ENCODE measurements around the gene ACOXL. TPM values are rescaled to one million over a fixed set of nuclear protein-coding genes. Genes with fewer than 3 reads are reported as not detected.
A peak's percentile ranks its signal among the peaks of the same experiment; 100 is the strongest.
"Not testable (repeated sequence)": the region's sequence is repeated elsewhere in the genome, so short reads cannot be mapped to it uniquely, and the experiment has no call there.

The ACOXL gene
- not detected for total RNA-seq

- Histone ChIP-seq H3K4me3 (ENCODE audit: low read length in 3 of 3) (peak within 1 kb of the TSS in 1 of 3 donors; percentile 22), H3K36me3 (ENCODE audit: control insufficient read depth in 3 of 3, insufficient read depth in 3 of 3, low read length in 3 of 3) (no peaks in the 10 kb centered on the region), H3K9ac (ENCODE audit: low read depth in 1 of 3, low read length in 3 of 3) (no peak within 1 kb of the TSS), H3K9me3 (ENCODE audit: control insufficient read depth in 3 of 3, low read length in 3 of 3) (peaks cover 0 to 7% (median 0%) of the 10 kb centered on the region in 3 donors), H3K27me3 (ENCODE audit: control insufficient read depth in 3 of 3, insufficient read depth in 3 of 3, low read length in 3 of 3) (peaks cover 50 to 52% (median 51%) of the 10 kb centered on the region in 3 donors), H3K4me1 (ENCODE audit: control insufficient read depth in 3 of 3, insufficient read depth in 3 of 3, low read length in 3 of 3) (peaks cover 0 to 7% (median 6%) of the 10 kb centered on the region in 3 donors), H3K27ac (ENCODE audit: low read depth, low read length) (no peak within 1 kb of the TSS)
These were observed at the start of gene ACOXL for GRCh38 chr2:110732422-110733413. TSS of gene ACOXL (plus strand) at chr2:110732573. CDS start at chr2:110768390, 35,817 bp downstream.

GRCh38 chr2:110682872-110683271, 49.5 kb upstream of the ACOXL start:
- H3K4me1 ChIP-seq (ENCODE audit: control insufficient read depth in 3 of 3, insufficient read depth in 3 of 3, low read length in 3 of 3): peaks cover 2 to 8% (median 5%) of the 10 kb centered on the region in 3 donors
- H3K9ac ChIP-seq (ENCODE audit: low read depth in 1 of 3, low read length in 3 of 3): no peak overlapping the region
- H3K27me3 ChIP-seq (ENCODE audit: control insufficient read depth in 3 of 3, insufficient read depth in 3 of 3, low read length in 3 of 3): no peaks in the 10 kb centered on the region
- H3K27ac ChIP-seq (ENCODE audit: low read depth, low read length): no peak overlapping the region
- H3K9me3 ChIP-seq (ENCODE audit: control insufficient read depth in 3 of 3, low read length in 3 of 3): no peaks in the 10 kb centered on the region
- H3K36me3 ChIP-seq (ENCODE audit: control insufficient read depth in 3 of 3, insufficient read depth in 3 of 3, low read length in 3 of 3): no peaks in the 10 kb centered on the region
- no peak overlapping the region for H3K4me3 ChIP-seq (ENCODE audit: low read length in 3 of 3)

- H3K27me3 ChIP-seq (ENCODE audit: control insufficient read depth in 3 of 3, insufficient read depth in 3 of 3, low read length in 3 of 3); H3K36me3 ChIP-seq (ENCODE audit: control insufficient read depth in 3 of 3, insufficient read depth in 3 of 3, low read length in 3 of 3); H3K4me3 ChIP-seq (ENCODE audit: low read length in 3 of 3); H3K27ac ChIP-seq (ENCODE audit: low read depth, low read length); H3K9me3 ChIP-seq (ENCODE audit: control insufficient read depth in 3 of 3, low read length in 3 of 3); H3K9ac ChIP-seq (ENCODE audit: low read depth in 1 of 3, low read length in 3 of 3); H3K4me1 ChIP-seq (ENCODE audit: control insufficient read depth in 3 of 3, insufficient read depth in 3 of 3, low read length in 3 of 3): not testable (repeated sequence)
These were observed 44.4 kb upstream of the ACOXL start for GRCh38 chr2:110687775-110688484.

GRCh38 chr2:110688594-110689091, 43.7 kb upstream of the ACOXL start:
- Histone ChIP-seq H3K27me3 (ENCODE audit: control insufficient read depth in 3 of 3, insufficient read depth in 3 of 3, low read length in 3 of 3) (peaks cover 0 to 5% (median 0%) of the 10 kb centered on the region in 3 donors), H3K4me3 (ENCODE audit: low read length in 3 of 3) (no peak overlapping the region), H3K4me1 (ENCODE audit: control insufficient read depth in 3 of 3, insufficient read depth in 3 of 3, low read length in 3 of 3) (no peaks in the 10 kb centered on the region), H3K9me3 (ENCODE audit: control insufficient read depth in 3 of 3, low read length in 3 of 3) (no peaks in the 10 kb centered on the region), H3K36me3 (ENCODE audit: control insufficient read depth in 3 of 3, insufficient read depth in 3 of 3, low read length in 3 of 3) (no peaks in the 10 kb centered on the region), H3K27ac (ENCODE audit: low read depth, low read length) (no peak overlapping the region), H3K9ac (ENCODE audit: low read depth in 1 of 3, low read length in 3 of 3) (no peak overlapping the region)

- Histone ChIP-seq H3K9ac (ENCODE audit: low read depth in 1 of 3, low read length in 3 of 3) (no peak overlapping the region), H3K27ac (ENCODE audit: low read depth, low read length) (no peak overlapping the region), H3K9me3 (ENCODE audit: control insufficient read depth in 3 of 3, low read length in 3 of 3) (no peaks in the 10 kb centered on the region), H3K4me3 (ENCODE audit: low read length in 3 of 3) (no peak overlapping the region), H3K4me1 (ENCODE audit: control insufficient read depth in 3 of 3, insufficient read depth in 3 of 3, low read length in 3 of 3) (no peaks in the 10 kb centered on the region), H3K36me3 (ENCODE audit: control insufficient read depth in 3 of 3, insufficient read depth in 3 of 3, low read length in 3 of 3) (no peaks in the 10 kb centered on the region), H3K27me3 (ENCODE audit: control insufficient read depth in 3 of 3, insufficient read depth in 3 of 3, low read length in 3 of 3) (peaks cover 0 to 5% (median 0%) of the 10 kb centered on the region in 3 donors)
These were observed 42.0 kb upstream of the ACOXL start for GRCh38 chr2:110690083-110690965.

GRCh38 chr2:110691612-110692258, 40.6 kb upstream of the ACOXL start:
- no peaks in the 10 kb centered on the region for H3K4me1 ChIP-seq (ENCODE audit: control insufficient read depth in 3 of 3, insufficient read depth in 3 of 3, low read length in 3 of 3)
- no peaks in the 10 kb centered on the region for H3K9me3 ChIP-seq (ENCODE audit: control insufficient read depth in 3 of 3, low read length in 3 of 3)
- H3K27me3 ChIP-seq (ENCODE audit: control insufficient read depth in 3 of 3, insufficient read depth in 3 of 3, low read length in 3 of 3): peaks cover 0 to 5% (median 0%) of the 10 kb centered on the region in 3 donors
- no peak overlapping the region for H3K27ac ChIP-seq (ENCODE audit: low read depth, low read length)
- no peak overlapping the region for H3K4me3 ChIP-seq (ENCODE audit: low read length in 3 of 3)
- H3K36me3 ChIP-seq (ENCODE audit: control insufficient read depth in 3 of 3, insufficient read depth in 3 of 3, low read length in 3 of 3): no peaks in the 10 kb centered on the region
- H3K9ac ChIP-seq (ENCODE audit: low read depth in 1 of 3, low read length in 3 of 3): no peak overlapping the region

- H3K9me3 ChIP-seq (ENCODE audit: control insufficient read depth in 3 of 3, low read length in 3 of 3); H3K36me3 ChIP-seq (ENCODE audit: control insufficient read depth in 3 of 3, insufficient read depth in 3 of 3, low read length in 3 of 3); H3K27me3 ChIP-seq (ENCODE audit: control insufficient read depth in 3 of 3, insufficient read depth in 3 of 3, low read length in 3 of 3); H3K9ac ChIP-seq (ENCODE audit: low read depth in 1 of 3, low read length in 3 of 3); H3K4me3 ChIP-seq (ENCODE audit: low read length in 3 of 3); H3K4me1 ChIP-seq (ENCODE audit: control insufficient read depth in 3 of 3, insufficient read depth in 3 of 3, low read length in 3 of 3); H3K27ac ChIP-seq (ENCODE audit: low read depth, low read length): not testable (repeated sequence)
These were observed 37.1 kb upstream of the ACOXL start for GRCh38 chr2:110695146-110695898.

- not testable (repeated sequence) for H3K27ac ChIP-seq (ENCODE audit: low read depth, low read length); H3K9me3 ChIP-seq (ENCODE audit: control insufficient read depth in 3 of 3, low read length in 3 of 3); H3K36me3 ChIP-seq (ENCODE audit: control insufficient read depth in 3 of 3, insufficient read depth in 3 of 3, low read length in 3 of 3); H3K9ac ChIP-seq (ENCODE audit: low read depth in 1 of 3, low read length in 3 of 3); H3K27me3 ChIP-seq (ENCODE audit: control insufficient read depth in 3 of 3, insufficient read depth in 3 of 3, low read length in 3 of 3); H3K4me1 ChIP-seq (ENCODE audit: control insufficient read depth in 3 of 3, insufficient read depth in 3 of 3, low read length in 3 of 3); H3K4me3 ChIP-seq (ENCODE audit: low read length in 3 of 3)
These were observed 34.1 kb upstream of the ACOXL start for GRCh38 chr2:110698253-110698652.
